Ammon's horn (tissue), 1 donor: Measurements from ENCODE around the gene BBLN.
A peak's percentile ranks its signal among the peaks of the same experiment; 100 is the strongest.
"Not testable (repeated sequence)": the region's sequence is repeated elsewhere in the genome, so short reads cannot be mapped to it uniquely, and the experiment has no call there.

Source experiments
- DNase-seq: peaks from one replicate; pipeline ENCODE4 v3.0.0-alpha.2; 2016; ENCODE audit warnings: low spot score

The BBLN gene

DNA sequence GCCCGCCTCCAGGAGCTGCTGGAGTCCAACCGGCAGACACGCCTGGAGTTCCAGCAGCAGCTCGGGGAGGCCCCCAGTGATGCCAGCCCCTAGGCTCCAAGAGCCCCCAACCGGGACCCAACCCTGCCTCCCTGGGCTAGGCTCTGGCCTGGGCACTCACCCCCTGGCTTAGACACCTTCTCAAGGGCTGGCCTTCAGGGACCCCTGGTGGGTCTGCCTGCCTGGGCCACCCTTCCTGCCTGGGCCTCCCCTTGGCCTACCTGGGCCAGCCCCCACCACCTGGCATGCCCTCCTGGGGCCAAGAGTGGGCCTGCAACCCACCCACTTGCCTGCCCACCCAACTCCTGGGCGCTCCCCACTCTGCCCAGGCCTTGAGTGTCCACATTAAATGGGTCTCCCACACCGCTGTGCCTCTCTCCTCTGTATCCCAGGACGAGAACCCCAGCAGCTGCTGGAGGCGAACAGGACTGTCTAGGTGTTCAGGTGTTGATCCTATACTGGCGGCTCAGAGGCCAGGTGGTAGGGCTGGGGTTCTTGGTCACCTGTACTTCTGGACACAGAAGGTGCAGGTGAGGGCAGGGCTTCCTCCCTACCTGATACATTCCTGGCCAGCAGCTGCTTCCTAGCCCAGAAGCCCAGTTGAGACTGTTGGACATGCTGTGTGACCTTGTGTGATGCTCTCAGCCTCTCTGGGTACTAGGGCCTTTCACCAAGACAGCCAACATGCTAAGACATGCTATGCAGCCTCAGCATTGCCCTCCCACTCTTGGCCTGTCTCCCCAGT, 3.6 kb downstream of the BBLN start:
- no peak for DNase-seq

DNA sequence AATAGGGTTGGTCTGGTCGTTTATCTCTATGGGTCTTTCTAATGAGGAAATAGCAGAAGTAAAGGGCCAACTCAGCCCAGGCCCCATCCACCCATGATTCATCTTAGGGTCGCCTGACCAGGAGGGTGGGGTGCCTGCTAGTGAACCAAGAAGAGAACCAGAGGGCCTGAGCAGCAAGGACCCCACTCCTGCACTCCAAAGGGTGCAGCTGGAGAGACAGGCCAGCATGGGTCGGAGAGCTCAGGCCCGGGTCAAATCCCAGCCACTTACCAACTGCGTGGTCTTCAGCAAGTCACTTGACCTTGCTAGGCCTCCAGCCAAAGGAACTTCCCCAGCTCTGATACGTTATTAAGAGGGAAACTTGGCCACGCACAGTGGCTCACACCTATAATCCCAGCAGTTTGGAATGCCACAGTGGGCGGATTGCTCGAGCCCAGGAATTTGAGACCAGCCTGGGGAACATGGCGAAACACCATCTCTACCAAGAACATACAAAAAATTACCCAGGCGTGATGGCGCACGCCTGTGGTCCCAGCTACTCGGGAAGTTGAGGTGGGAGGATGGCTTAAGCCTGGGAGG, 4.3 kb downstream of the BBLN start:
- DNase-seq = no peak

DNA sequence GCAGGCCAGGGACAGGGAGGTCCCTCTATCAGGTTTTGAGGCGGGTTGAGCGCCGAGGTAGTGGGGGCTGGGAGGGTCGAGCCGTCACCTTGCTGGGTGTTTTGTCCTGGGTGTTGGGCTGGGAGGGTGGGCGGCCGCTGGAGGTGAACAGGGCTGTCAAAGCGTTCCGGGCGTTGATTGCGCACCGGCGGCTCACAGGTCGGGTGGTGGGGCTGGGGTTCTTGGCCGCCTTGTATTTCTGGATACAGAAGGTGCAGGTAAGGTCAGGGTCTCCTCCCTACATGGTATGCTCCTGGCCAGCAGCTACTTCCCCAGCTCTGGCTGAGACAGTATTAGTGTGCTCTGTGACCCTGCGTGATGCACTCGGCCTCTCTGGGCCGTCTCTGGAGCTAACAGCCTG, 6.1 kb downstream of the BBLN start:
- no peak for DNase-seq

DNA sequence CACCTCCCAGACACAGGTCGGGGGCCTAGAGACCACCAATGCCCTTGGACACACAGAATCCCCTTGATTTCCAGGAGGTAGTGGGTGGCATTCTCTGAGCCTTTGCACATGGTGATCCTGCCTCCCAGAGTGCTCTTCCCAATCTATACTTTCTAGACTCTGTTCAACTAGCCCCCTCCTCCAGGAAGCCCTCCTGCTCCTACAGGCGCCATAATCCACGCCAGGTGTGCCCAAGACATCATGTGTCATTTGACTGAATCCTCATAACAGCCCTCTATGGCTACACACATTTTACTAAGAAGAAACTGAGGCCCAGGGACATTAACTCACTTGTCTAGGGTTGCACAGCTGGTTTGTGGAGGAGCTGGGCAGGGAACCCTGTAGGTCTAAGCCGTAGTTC, 7.1 kb downstream of the BBLN start:
- no peak for DNase-seq

DNA sequence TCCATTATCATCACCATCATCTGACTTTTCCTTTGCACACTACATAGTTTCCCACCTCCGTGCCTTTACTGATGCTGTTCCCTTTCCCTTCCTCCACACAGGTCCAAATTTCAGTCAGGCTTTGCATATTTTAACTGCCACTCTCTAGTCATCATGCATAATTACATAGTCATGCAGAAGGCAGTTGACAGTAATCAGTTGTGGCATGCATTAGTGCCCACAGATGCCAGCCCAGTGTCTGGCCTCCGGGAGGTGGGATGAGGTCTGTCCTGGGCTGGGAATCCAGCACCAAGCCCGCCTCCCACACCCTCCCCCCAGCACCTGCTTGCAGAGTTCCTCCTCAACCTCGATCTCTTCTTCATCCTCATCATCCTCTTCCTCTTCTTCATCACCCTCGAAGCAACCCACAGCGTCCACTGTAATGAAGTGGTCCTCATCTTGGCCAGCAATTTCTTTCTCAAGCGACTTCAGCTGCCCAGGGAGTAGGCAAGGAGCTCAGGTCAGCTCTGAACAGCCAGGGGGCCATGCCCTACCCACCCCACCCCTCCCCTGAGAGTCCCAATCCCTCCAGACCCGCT, 8.8 kb downstream of the BBLN start:
- no peak for DNase-seq

DNA sequence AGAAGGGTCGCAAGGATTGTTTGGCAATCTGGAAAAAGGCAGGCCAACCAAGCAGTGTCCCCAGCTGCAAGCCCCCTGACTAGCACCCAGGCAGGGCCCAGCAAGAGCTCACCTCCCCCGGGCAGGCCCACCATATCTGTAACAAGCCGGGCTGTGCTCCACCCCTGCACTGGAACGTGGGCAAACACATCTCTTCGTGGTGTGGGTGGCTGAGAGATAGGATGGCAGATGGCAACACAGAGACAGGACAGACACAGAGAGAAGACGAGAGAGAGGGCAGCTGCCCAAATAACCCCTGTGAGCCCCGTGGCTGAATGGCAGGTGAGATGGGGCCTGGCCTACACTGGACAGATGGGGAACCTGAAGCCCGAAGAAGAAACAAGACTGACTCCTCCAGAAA, 9.4 kb downstream of the BBLN start:
- peak; percentile 59 for DNase-seq

DNA sequence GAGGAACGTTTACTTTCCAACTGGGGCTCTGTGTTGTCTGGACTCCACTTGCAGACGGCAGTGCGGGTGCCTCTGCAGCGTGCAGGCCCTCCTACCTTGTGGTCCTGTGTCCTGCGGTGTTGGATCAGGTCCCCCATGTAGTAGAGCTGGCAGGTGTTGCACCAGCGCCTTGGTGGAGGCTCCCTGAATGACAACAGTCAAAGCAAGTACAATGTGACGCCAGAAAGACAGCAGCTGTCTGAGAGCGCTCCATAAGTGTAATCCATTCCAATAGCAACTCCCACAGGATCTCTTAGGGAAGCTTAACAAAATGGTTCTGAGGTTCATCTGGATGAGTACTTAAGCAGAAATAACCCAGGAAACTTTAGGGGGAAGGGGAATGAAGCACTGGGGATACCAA, 9.9 kb downstream of the BBLN start:
- DNase-seq = peak; percentile 65

DNA sequence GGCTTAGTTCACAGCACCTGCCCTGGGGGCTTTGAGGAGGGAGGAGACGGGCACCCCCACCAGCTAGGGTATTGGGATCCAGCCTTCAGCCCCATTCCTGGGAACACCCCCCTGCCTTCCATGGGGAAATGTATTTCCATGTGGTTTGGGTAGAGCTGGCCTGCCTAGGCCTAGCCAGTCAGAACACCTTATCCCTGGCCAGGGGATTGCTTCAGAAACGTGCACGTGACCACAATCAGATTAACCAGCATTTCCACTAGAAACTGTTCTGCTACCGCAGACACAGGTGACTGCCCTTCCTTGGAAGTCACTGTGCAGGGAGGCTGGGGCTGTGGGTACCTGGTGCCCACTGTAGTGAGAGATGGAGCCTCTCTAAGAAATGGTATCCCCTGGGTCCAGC, 14.0 kb downstream of the BBLN start:
- no peak for DNase-seq

DNA sequence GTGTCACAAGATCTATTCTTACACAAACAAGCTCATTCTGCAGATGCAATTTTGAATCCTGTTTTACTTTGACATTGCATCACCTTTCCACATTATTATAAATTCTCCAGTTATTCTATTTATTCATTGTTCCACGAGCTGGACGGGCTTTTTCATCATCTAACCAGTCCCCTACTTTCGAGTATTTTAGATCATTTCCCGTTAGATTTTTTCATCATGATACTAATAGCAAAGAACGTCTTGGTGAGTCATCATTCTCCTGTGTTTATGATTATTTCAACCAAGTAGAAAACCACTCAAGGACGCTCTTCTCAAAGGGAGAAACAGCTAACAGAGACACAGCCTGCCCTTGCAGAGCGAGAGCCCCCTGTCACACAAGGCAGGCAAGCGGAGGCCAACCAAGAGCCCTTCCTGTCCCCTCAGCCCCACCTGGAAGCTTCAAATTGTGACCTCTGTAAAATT, 15.1 kb downstream of the BBLN start:
- DNase-seq = no peak

DNA sequence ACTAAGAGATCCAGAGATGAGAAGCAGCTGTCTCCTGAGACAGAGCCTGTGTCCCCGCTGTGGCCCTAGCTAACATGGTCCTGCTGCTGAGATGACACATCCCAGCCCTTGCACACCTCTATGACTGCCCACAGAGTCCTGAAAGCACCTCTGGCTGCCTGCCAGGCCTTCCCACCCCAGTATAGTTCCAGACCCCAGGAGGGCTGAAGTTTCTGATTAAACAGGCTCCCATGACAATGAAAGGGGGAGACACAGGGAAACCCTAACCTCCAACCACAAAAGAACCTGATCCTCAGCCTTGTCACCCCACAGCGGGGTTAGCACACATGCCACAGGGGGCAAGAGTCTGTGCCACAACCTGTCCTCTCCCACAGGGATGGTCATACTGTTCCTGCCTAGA, 15.7 kb downstream of the BBLN start:
- DNase-seq = no peak

DNA sequence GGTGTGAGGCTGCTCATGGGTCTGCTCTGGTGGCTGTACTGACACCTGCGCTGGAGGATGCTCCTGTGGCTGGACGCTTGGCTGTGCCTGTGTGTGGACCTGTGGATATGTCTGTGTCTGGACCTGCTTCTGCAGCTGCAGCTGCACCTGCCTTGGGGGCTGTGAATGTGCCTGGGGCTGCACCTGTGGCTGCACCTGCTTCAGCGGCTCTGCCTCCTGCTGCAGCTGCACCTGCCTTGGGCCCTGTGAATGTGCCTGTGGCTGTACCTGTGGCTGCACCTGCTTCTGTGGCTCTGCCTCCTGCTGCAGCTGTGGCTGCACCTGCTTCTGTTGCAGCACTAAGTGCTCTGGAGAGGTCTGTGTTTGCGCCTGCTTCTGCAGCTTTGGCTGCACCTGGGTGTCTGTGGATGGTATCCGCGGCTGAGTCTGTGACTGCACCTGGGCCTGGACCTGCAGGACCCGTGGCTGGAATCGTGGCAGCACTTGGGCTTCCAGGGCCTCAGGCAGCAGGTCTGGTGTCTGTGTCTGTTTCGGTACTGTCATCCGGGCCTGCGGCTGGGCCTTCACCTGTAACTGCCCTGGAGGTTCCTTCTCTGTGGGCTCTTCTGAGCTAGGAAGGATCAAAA, 18.9 kb downstream of the BBLN start:
- no peak for DNase-seq

DNA sequence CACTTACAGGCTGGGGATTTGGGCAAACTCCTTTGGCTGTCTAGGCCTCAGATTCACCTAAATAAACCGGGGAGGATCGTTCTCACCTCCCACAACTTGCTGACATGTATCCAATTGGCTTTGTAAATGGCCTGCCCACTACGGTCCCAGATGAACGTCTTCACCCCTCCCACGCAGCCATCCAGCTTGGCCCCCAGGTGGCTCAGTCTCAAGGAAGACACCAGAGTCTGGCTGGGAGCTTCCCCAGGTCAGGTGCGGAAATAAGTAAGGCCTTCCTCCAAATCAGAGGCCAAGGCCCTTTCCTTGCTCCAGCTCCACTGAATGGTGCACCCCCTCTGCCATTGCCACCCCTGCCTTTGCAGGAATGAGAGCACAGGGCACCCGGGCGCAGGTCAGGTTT, 19.9 kb downstream of the BBLN start:
- no peak for DNase-seq

DNA sequence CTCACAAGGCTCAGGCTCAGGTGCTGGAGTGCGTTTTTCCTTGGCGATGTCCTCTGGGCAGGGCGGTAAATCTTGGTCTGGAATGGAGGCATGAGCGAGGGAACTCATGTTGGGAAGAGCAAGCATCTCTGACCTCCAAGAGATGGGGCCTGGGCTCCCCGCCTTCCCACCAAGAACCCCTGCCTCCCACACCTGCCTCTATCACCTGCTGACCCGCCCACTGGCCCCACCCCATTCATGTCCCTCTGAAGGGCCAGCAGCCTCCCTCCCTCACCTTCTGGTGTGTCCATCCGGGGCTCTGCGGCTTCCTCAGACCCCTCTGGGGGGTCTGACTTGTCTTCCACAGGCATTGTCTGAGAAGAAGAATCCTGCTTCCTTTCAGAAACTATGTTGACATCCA, 20.4 kb downstream of the BBLN start:
- no peak for DNase-seq

DNA sequence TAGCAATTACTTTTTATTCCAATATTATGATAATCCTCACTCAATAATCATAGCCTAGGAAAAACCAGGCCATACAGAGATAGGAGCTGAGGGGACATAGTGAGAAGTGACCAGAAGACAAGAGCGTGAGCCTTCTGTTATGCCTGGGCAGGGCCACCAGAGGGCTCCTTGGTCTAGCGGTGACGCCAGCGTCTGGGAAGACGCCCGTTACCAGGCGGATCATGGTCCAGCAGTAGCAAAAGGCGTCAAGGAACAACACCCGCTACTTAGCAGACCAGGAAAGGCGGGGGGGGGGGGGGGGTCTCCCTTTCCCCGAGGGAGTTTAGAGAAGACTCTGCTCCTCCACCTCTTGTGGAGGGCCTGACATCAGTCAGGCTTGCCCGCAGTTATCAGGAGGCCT, 21.4 kb downstream of the BBLN start:
- DNase-seq = not testable (repeated sequence)

DNA sequence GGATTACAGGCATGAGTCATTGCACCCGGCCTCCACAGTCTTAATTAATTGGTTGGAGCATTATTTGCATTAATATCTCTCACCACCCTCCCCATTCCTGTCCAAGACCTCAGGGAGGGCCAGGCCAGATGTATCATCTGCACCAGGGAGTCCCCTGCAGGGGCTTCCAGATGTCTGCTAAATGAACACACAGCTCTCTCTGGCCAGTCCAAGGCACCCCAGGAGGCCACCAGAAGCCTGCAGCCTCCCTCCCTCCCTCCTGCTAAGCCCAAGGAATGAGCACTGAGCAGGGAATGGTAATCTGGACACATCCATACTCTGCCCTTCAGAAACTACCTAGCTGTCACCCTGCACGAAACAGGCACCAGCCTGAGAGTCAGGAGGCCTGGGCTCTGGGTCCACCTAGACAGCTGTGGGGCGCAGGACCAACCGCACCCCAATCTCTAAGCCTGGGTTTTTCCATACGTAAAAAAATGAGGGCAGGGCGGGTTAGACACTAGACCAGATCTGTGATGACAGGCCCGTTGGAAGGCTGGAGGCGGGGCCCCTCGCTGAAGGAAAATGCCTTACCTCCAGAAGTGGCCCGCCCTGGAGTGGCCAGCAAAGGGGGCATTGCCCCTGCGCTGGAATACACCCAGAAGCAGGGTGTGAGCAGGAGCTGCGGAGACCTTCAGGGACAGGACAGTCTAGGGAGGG, 23.0 kb downstream of the BBLN start:
- no peak for DNase-seq

DNA sequence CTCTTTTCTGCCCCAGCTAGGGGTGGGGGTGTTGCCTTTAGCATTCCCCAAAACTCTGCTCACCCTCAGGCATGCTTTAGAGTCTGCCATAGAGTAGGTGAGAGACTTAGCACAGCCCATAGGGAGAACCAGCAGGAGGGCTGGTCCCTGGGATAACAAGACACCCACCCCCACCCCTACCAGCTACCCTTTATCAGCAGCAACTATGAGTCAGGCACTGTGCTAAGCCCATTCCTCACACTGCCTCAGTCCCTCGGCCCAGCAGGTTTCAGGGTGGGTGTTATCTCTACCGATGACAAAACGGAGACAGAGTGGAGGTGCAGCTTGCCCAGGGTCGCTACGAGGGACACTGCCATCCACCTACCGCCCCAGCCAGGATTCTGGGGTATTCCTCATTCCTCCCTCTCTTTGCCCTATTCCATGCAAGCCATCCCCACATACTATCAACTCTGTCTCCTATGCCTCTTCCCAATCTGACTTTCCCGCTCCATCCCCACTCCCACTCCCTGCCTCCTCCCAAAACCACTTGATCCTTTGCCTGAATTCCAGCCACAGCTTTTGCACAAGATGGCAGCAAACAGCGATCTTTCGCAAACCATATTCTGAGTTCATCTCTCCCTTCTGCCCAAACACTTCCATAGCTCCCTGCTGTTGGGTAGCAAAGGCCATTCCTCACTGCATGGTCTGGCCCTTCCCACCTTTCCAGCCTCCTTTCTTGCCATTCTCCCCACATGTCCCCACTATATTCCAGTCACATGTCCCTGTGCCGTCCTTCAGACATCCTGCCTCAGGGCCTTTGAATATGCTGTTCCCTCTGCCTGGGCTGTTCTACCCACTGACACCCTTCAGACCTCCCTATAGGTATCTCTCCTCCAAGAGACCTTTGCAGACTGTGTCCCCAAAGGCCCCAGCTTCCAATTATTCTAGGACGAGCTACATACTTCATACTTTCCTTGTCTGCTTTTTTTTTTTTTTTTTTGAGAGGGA, 26.2 kb downstream of the BBLN start:
- no peak for DNase-seq

DNA sequence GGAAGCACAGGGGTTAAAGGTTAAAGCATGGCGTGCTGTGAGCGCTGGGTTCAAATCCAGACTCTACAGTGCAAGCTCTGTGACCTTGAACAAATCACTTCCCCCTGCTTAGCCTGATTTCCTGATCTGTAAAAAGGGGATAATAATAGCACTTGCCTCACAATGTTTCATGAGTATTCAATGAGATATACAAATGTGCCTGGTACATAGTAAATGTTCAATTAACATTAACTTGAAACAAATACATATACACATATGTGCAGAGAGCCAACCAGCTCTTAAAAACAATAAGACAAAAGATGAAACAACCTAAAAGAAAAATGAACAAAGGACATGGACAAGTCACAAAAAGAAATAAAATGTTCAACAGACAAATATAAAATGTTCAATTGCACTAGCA, 27.3 kb downstream of the BBLN start:
- DNase-seq = no peak

DNA sequence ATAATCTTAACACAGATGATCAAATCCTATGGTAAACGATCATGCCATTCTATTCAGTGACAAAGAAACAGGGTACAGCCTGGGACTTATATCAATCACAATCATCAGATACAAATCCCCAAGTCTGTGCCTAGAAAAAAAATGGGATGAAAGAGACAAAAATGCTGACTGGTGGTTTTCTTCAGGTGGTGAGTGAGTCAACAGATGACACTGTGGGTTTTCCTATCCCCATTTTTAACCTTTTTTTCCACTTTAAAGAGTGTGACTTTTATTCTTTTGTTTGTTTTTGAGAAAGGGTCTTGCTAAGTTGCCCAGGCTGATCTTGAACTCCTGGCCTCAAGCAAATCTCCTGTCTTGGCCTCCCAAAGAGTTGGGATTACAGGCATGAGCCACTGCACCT, 28.1 kb downstream of the BBLN start:
- no peak for DNase-seq

DNA sequence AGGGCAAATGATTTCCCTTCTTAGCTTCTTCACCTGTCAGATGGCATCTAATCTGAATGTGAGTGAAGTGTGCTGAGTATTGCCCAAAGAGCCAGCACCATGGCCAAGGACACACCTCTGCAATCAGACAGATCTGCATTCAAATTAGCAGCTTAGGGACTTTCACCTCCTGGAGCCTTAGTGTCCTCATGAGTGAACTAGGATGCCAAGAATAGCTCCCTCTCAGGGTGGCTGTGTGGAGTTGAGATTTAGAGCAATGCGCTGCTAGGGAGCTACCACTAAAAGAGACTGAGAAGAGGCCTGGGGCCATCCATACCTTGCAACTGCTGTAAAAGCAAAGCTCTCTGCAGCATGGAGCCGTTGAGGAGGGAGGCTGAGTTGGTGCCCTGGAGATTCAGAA, 29.9 kb downstream of the BBLN start:
- DNase-seq = no peak

DNA sequence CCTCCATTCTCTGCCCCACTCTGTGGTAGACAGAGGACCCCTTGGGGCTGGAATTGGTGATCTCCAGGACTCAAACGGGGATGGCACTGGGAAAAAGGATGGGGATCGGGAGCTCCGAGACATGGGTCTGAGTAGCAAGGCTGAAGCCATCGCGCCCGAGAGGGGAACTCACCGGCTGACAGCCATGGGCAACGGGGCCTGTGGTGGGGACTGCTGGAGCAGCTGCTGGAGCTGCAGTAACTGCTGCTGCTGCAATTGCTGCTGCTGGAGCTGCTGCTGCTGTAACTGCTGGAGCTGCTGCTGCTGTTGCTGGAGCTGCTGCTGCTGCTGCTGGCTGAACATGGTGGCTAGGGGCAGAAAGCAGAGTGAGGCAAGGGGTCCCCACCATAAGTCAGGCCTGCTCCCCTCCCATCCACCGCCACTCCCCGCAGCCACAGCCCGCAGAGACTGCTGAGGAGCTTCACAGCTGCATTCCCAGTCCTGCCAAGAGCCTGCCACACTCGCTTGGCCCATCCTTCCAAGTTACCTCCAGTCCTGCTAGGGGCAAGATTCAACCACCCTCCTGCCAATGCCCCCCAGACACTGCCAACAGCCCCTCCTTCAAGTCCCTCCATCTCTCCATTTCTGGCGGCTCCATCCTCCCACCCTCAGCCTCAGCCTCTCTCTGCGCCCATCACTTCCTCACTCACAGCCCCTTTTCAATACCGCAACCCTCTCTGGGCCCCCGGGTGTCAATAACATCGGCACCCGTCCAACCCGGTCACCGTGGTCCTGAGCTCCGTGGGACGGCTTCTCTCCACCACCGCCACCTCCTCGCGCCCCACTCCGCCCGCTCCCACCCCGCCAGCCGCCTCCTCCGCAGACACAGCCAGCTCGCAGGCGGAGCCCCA, 30.7 kb downstream of the BBLN start:
- DNase-seq = peak; percentile 40
